ENCODE results near the gene TGM3. TPM values are rescaled to one million over a fixed set of nuclear protein-coding genes. Genes with fewer than 3 reads are reported as not detected.

TGM3 gene
- polyA plus RNA-seq, 1 donor: 0.43 TPM

- DNase-seq: no peak
These were observed 10.6 kb upstream of the TGM3 start for GRCh38 chr20:2285193-2285592.

DNA sequence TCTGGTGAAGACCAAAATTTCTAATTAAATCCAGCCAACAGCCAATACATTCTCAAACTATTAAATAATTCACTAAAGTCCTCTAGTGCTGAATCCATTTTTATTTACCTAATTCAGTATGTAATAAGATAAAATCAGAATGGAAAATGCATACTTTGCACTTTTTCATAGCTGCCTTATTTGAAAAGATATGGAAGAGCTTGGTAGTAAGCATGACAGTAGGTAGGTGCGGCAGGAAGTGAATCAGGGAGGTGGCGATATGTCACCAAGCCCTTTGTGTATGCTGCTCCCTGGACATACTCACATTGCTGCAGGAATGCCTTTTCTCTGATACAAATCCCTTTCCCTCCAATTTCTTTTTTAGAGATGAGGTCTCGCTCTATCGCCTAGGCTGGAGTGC, 10.2 kb upstream of the TGM3 start:
- no peak for DNase-seq

- no peak for DNase-seq
These were observed 8.3 kb upstream of the TGM3 start for GRCh38 chr20:2287504-2287903.

DNA sequence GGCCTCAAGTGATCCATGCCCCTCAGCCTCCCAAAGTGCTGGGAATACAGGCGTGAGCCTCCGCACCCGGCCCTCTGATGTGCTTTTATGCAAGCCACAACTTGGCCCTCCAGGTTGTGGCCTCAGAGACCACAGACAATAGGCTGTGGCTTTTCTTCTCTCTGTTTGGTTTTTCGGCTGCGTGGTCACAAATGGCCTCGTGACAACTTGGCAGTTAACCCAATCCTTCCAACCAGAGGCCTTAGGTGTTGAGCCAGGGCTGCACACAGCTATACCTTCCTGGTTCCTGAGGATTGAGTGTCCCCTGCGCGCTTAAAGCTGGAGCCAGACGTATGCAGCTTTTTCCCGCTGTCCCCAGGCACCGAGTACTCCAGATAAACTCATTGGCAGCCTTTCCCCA, 6.3 kb upstream of the TGM3 start:
- DNase-seq: no peak

- DNase-seq: no peak
These were observed 5.3 kb upstream of the TGM3 start for GRCh38 chr20:2290486-2290885.

- no peak for DNase-seq
These were observed 3.2 kb upstream of the TGM3 start for GRCh38 chr20:2292416-2293110.

- DNase-seq: no peak
These were observed 2.3 kb upstream of the TGM3 start for GRCh38 chr20:2293486-2293885.

DNA sequence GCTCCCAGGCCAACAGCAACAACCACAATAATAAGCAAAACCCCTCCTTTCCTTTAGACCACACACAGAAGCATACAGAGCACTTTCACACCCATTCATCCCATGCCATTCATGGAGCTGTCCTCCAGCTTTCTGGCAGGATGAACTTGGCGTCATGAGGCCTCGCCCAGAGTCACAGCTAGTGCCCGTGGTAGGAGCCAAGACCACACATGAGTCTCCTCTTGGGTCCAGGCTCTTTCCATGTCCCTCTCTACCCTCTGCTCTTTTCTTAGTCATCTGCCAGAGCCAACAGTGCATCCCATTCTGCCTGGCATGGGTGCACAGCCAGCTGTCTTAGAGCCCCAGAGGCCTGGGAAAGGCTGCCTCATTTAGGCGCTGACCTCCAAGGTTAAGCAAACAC, 1.8 kb upstream of the TGM3 start:
- no peak for DNase-seq

- no peak for DNase-seq
These were observed 515 bp upstream of the TGM3 start for GRCh38 chr20:2295286-2295685.

GRCh38 chr20:2296524-2297356, 939 bp downstream of the TGM3 start:
- DNase-seq: no peak

DNA sequence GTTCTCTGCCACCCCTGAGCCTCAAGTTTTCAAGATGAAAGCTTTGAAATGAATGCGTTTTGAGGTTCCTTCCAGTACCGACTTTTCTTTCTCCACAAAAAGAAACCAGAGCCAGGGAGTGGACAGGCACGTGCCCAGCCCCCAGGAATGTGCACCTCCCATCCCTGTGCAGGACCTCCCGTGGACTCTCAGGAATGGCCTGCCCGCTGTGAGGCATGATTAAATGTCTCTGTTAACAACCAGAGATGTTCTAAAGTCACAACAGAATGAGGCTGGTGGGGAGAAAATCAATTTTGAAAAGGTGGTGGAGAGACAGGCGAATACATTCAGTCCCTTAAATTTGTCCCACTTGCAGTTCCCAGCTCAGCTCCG, 1.5 kb downstream of the TGM3 start:
- DNase-seq: no peak

DNA sequence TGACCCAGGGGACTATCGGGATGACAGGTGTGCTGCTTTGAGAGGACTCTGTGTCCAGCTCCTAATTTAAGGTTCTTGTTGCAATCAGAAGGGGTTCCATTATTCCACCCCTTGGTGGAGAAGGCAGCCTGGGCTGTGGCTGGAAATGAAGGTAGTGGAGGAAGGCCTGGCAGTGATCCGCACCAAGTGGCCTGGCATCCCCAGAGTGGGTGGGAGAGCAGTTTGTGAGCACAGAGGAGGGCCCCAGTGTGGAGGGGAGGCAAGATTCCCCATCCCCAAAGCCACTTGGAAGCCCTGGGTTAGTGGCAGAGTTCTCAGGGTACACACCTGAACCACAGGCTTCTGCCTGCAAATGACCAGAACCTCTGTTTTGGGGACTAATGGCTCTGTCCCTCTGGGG, 2.3 kb downstream of the TGM3 start:
- DNase-seq: no peak

DNA sequence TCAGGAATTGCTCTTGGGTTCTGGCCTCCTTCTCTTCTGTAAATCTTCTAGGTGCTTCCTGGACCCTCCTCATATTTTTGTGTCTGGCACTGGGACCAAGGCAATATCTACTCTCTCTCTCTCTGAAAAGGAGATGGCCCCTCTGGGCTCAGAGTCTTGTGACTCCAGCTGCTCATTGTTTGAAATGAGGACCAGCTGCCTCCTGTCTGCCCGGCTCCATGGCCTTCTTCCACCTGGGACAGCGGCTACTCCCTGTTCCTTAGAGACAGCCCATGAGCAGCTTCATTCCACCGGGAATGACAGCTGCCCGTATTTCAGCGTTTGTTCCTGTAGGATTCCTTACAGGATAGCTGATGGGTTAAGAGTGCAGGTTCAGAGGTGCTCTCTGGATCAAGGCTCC, 2.9 kb downstream of the TGM3 start:
- DNase-seq: no peak

DNA sequence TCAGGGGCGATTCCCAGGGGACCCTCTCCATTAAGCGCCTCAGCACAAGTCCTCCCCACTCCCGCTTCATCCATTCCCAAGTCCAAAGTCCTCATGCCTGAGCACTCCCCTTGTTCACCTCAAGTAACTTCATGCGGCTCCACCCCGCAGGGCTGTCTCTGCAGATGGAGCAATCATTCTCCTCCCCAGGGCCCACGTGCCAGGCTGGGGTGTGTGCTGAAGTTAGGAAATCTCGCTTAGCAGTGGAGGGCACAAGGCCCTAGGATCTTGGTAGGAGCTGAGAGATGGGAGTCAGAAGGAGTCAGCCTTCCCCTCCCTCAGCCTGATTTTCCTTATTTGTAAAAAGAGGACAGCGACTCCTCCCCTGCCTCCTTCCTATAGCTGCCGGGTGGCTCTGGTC, 3.5 kb downstream of the TGM3 start:
- DNase-seq: no peak

DNA sequence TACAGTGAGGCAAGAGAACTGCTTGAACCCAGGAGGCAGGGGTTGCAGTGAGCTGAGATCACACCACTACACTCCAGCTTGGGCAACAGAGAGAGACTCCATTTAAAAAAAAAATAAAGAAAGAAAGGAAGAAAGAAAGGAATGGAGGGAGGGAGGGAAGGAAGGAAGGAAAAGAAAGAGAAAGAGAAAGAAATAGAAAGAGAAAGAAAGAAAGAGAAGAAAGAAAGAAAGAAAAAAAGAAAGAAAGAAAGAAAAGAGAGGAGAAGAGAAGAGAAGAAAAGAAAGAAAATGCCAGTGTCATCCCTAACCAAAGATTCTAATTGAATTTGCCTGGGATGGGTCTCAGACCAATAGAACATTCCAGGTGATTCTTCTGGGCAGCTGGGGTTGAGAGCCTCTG, 4.2 kb downstream of the TGM3 start:
- DNase-seq: no peak

GRCh38 chr20:2300420-2300819, 4.6 kb downstream of the TGM3 start:
- no peak for DNase-seq

GRCh38 chr20:2301164-2301622, 5.4 kb downstream of the TGM3 start:
- DNase-seq: no peak

DNA sequence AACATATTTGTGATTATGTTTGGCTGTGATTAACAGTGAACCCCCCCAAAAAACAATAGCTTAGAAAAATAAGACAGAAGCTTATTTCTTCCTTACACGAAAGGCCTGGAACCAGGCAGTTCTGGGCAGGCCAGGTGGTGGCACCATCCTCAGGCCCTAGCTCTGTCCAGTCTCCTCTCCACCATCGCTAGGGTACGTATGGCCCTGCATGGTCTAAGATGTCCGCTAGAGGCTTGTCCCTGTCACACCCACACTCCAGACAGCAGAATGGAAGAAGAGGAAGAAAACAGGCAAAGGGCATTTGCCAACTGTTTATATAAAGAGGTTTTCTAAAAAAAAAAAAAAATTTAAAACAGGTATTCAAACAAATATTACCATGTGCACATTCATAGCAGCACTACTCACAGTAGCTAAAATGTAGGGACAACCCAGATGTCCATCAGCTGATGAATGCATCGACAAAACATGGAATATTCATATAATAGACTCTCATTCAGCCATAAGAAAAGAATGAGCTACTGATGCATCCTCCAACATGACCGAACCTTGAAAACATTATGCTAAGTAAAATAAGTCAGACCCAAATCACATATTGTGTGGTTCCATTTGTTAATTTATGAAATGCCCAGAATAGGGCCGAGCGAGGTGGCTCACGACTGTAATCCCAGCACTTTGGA, 6.7 kb downstream of the TGM3 start:
- no peak for DNase-seq

GRCh38 chr20:2303673-2304072, 7.9 kb downstream of the TGM3 start:
- no peak for DNase-seq

- no peak for DNase-seq
These were observed 8.4 kb downstream of the TGM3 start for GRCh38 chr20:2304180-2304579.

DNA sequence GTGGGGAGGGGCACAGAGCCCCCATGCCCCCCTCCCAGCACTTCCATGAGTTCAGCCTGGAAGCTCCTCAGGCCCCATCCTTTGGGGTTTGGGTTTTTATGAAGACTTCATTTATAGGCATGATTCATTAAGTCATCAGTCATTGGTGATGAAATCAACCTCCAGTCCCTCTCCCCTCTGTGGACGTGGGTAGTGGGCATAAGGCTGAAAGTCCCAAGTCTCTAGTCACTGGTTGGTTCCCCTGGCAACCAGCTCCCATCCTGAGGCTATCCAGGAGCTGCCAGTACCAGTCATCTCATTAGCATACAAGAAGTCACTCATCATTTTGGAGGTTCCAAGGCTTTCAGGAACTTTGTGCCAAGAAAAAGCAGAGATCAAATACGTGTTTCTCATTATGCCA, 9.2 kb downstream of the TGM3 start:
- DNase-seq: no peak

- no peak for DNase-seq
These were observed 9.7 kb downstream of the TGM3 start for GRCh38 chr20:2305479-2305878.

- no peak for DNase-seq
These were observed 10.1 kb downstream of the TGM3 start for GRCh38 chr20:2305946-2306345.

Data from left kidney (tissue), 2 donors.